GM18508 (cell line): Measurements from ENCODE around the gene EXOC2.

Source experiments
- ATAC-seq: cut with Tn5 transposase; IDR thresholded peaks from one replicate; pipeline ENCODE4 v1.9.1; 2021; ENCODE audit warnings: moderate number of reproducible peaks; ENCODE audit not compliant: insufficient read depth, unreplicated experiment

Gene EXOC2

DNA sequence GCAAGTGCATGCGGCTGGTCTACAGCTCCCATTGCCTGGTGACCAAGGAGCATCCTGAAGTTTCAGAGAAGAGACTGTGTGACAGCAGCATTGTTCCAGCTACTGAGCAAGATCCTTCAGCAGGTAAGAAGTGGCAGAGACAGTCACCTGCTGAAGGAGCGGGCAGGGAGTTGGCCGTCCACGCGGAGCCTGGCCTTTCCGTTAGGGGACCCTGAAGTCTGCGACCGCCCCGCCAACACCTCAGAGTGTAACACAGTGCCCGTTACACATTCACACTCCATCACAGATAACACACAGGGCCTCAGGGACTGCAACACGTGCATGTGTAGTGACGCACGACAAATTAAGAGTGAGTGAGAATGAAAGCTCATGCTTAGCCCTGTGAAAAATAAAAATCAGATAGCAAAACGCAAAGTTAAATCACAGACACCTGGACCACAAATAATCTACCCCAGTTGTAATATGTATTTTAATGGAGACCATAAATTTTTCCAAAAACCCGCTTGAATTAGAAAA is 207.2 kb downstream of the EXOC2 start:
- no peak for ATAC-seq

DNA sequence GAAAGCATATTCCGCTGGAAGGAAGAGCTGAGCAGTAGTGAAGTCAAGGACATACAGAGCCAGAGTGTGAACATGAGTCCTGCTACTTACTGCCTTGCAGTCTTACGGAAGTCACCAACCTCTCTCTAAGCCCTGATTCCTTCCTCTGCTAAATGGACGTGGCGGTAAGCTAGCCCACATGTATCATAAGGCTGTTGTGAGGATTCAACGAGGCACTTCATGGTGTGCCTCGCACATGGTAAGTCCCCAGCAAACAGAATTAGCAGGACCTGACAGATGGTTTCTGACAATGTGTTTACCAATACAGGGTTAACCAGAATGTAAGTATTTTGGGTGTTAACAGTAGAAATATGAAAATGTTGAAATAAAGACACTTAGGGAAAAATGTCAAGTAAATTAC is 208.2 kb downstream of the EXOC2 start:
- ATAC-seq, result no peak

DNA sequence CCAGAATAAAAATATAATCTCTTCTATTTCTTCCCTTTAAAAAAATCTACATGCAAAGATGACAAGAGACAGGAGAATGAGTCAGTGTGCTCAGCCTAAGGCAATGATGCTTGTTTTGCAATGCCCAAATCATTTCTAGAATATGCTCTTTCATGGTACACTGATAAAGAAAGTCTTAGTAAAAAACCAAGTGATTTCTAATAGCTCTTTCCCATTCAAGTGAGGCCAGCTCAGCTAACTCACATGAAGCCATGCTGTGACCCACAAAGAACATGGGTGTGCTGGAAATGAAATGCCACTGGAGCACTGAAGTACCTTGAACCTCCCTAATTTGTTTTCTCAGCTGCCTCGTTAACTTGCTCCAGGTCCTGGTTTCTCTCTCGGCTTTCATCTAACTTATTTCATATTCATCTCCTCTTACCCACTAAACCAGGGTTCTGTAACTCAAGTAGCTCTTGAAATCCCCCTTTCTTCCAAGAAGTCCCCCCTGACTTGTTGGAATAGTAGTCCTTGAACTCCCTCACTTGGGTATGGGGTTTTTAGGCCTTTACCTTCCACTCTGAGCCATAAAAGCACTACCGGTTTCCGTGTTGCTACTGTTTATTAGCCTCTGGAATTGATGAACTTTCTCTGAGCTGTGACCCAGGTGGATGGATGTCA is 208.7 kb downstream of the EXOC2 start:
- no peak for ATAC-seq

DNA sequence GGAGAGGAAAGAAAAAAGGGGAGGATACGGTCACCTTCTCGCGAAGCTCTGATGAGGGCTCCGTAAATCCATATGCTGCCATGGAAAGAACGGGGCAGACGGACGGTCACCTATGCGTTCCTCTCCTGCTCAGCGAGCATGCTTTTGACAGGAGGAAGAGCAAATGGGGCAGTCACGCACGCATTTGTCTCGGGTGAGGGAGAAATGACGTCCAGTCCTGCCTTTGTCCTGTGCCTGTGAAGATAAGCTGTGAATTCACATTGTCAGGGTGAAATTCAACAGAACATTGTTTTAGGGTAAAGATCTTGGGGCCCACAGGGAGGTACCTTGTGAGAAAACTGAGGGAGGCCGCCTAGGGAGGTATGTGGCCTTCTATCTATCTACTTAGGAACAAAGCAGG is 217.6 kb downstream of the EXOC2 start:
- no peak for ATAC-seq

DNA sequence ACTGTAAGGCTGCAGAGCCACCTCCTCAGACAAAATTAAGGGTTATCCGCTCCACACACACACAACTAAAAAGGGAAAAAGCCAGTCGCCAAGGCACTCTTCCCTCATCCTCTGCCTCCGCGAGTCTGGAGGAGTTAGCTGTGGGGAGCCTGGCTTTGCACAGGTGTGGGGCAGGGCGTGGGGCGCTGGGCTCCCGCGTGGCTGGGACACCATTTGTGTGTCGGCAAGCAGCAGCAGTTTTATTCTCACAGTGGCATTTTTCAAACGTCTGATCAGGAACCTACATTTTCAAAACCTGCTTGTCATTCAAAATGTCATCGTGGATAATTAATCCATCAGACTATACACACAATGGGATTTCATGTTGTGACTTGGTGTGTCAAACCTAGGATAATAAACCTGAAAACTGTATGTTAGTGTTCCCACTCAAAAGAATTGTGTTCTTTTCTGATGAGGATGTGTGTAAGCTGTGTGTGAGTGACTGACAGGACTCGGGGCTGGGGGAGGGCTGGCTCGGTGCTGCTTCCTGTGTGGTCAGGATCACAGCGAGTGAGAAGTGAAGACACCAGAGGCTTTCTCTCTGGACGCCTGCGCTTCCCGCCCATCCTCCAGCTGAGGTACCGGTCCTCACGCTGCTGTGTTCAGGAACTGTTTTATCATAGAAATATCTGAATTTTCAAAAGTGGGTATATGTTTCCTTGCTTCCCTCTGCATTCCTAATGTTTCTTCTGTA is 218.3 kb downstream of the EXOC2 start:
- ATAC-seq, result no peak

DNA sequence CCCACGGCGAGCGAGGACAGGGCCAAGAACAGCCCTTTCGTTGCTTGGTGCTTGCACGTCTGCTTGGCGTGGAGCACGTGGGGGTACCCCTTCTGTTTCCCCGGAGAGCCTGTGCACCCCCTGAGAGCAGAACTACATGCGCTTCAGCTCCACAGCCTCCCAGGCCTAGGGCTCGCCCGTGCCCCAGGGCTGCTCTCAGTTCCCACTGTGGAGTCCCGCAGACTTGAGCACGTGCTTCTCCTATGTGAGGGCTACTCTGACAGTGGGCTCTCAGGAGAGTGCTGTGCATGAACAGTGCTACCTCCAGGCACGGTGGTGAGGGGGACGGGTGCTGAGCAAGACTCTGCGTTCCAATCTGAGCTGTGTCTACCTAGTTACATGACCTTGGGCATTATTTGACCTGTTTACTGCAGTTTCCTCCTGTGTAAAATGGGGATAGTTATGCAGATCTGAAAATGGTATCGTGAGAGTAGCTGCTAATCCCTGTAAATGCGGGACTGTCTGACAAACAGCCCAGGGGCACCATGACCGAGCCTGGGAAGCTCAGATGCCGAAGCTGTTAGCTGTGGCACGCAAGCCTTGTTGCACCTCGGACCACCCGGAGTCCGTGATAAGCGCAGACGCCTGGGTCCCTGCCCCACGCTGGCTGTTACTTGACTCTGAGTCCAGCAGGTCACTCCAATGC is 219.0 kb downstream of the EXOC2 start:
- no peak for ATAC-seq

DNA sequence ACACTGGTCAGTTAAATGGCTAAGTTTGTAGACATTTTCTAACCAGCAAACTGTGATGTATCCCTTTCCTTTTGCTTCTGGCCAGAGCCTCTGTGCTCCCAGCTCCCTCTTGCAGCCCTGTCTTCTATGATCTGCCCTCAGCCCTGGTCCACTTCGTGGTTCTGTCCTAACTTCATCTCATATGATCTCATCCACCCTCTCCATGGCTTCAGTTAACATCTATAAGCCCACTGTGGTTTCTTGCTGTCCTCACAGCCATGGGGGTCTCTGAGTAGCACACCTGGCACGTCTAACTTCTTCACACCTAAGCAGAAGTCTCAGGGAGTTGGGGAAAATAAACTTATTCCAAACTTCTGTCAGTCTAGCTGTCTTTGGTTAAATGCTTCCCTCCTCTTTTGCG is 219.6 kb downstream of the EXOC2 start:
- ATAC-seq, result no peak

DNA sequence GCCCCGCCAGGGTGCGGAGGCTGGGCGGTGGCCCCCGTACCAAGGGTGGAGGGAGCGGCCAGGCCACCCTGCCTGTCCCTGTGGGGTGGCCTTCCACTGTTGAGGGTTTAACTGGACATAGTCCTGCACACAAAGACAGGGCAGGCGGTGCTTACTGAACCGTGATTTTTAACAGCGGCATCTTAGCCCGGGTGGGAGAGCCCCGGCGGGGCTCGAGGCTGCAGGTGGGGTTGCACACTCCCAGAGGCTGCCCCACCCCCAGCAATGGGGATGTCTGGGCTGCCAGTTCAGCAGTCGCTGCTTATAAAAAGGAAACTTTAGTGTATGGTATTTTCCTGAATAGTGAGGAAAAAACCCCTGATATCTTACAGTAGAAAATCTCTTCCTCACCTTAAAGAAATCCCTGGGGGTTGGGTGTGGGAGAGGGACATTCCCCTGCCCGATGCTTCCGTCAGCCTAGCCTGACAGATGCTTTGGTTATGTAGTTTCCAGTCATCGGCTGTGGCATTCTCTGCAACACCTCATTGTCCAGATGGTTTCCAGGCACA is 222.0 kb downstream of the EXOC2 start:
- ATAC-seq, result no peak

DNA sequence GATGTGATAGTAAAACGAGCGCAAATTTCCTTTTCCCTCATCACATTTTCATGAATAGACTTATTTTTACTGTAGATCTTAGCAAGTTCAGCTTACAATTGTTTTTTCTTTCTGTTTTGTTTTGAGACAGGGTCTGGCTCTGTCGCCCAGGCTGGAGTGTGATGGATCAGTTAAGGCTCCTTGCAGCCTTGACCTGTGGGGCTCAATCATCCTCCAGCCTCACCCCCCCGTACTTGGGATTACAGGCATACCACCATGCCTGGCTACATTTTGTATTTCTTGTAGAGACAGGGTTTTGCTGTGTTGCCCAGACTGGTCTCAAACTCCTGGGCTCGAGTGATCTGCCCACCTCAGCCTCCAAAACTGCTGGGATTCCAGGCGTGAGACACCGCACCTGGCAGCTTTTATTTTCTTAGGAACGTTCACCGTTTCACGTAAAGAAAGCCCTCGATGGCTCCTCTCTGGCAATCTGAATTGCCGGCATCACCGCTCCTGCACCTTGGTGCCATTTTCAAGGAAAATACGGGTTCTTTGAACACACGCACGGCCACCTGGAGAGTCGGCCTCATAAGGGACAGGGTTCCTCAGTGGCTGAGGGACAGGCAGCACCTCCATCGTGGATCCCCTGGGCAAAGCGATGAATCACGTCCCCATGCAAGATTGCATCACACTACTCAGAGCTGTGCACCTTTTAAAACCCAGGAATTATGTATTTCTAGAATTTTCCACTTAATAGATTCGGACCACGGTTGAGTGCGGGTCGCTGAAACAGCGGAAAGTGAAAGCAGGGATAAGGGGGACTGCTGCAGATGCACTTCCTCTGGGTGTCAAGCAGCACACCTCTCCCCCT is 222.7 kb downstream of the EXOC2 start:
- no peak for ATAC-seq

DNA sequence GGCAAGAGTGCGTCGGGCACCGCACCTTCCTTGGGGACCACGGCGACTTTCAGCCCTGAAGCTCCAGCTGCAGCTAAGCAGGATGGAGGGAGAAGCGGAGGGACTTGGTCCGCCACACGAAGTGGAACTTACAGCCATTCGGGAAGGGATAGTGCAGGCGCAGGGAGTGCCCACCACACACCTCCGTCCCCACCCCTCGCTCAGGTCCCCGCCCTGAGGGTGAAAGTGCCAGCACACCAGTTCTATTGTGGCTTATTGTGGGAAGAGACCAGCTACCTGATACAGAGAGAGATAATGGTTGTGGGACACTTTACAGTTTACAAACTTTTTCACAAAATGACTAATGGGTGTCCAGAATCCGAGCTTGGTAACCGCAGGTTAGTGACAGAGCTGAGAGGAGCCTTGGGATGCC is 225.3 kb downstream of the EXOC2 start:
- no peak for ATAC-seq

DNA sequence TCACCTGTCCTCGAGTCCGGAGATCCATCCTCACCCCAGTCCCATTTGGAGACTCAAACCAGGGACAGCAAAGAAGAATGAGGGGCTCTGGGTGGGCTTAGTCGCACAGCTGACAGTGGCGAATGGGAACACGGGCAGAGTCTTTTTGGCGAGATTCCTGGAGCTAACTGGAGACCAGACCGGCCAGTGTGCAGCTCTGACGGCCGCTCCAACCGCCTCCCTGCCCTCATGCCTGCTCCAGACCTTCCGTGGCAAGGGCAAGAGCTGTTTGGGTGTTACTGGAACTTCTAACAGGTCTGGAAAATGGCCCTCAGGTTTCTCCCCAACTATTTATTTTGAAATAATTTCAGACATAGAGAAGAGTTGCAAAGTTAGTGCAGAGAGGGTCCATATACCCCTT is 225.8 kb downstream of the EXOC2 start:
- ATAC-seq, result no peak

DNA sequence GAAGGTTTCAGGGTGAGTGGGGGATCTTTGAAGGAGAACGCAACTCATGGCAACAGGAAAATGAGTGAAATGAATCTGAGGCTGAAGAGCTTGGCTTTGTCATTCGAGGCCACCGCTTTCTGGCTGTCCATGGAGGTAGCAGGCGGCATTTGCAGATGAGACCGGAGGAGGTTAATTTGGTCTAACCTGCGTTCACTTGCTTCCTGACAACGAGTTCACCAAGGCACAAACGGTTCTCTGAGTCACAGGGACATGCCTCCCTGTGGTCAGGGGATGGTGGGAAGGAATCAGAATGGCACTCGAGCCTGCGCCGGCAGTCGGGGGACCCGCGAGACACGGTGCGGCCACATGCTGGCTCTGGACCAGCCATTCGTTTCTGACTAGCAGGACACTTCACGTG is 226.4 kb downstream of the EXOC2 start:
- no peak for ATAC-seq

DNA sequence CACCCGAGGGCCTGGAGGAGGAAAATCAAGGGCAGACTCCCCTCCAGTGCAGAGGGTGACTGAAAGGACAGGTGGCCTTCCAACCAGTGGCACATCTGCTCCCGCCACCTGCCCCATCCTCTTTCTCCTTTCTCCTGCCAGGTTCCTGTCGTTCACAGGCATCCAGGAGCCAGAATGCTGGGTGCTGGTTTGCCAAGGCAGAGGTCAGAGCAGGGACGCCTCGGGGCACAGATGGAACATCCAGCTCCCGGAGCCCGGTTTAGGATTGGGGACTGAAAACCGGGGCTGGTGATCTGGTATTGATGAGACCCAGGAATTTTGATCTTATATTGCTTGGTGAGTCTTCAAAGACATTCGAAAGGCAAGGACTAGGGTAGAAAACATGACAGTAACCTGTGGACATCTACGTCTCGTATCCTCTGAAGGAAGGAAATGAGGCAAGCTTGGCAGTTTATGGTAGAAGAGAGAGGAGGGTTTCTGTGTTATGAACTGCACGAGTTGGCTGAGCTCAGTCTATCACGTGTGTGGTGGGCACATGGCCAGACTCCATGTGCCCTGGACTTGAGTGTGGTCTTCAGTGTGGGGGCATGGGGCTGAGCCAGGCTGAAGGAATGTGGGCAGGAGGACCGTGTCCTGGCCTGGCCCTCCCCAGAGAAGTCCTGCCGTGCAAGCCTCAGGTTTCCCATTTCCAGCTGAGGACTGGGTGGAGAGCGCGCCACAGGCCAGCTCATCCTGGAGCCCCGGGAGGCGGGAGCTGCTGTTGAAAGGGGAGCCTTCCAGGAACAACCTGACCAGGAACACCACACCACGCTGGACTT is 227.2 kb downstream of the EXOC2 start:
- no peak for ATAC-seq

DNA sequence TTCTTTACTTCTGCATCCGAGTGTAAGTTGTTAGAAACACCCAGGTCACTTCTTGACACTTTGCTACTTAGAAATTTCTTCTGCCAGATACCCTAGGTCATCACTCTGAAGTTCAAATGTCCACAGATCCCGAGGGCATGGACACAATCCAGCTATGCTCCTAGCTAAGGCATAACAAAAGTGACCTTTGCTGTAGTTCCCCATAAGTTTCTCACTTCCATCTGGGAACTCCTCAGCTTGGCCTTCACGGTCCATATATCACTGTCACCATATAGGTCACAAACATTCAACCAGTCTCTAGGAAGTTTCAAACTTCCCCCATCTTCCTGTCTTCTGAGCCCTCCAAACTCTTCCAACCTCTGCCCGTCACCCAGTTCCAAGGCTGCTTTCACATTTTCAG is 236.1 kb downstream of the EXOC2 start:
- no peak for ATAC-seq

DNA sequence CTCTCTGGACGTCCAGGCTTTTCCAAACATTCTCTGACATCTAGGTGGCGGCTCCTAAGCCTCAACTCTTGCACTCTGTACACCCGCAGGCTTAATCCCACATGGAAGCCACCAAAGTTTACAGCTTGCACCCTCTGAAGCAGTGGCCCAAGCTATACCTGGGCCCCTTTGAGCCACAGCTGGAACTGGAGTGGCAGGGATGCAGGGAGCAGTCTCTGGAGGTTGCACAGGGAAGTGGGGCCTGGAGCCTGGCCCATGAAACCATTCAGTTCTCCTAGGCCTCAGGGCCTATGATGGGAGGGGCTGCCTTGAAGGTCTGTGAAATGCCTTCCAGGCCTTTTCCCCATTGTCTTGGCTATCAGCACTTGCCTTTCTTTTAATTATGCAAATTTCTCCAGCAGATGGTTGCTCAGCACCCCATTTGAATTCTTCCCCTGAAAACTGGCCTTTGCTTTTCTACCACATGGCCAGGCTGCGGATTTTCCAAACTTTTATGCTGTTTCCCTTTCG is 236.5 kb downstream of the EXOC2 start:
- ATAC-seq, result no peak

DNA sequence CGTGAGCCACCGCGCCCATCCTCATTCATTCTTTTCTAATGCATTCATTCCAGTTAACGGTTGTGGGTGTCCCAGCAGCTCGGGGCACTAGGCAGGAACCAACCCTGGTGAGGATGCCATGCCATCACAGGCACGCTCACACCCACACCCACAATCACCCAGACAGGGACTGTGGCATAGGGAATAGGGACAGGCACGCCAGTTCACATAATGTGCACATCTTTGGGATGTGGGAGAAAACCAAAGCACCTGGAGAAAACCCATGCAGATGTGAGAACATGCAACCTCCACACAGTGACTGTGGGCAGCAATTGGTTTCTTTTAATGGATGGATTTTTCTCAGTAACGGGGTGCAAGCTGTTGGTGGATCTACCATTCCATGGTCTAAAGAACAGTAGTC is 237.1 kb downstream of the EXOC2 start:
- no peak for ATAC-seq

DNA sequence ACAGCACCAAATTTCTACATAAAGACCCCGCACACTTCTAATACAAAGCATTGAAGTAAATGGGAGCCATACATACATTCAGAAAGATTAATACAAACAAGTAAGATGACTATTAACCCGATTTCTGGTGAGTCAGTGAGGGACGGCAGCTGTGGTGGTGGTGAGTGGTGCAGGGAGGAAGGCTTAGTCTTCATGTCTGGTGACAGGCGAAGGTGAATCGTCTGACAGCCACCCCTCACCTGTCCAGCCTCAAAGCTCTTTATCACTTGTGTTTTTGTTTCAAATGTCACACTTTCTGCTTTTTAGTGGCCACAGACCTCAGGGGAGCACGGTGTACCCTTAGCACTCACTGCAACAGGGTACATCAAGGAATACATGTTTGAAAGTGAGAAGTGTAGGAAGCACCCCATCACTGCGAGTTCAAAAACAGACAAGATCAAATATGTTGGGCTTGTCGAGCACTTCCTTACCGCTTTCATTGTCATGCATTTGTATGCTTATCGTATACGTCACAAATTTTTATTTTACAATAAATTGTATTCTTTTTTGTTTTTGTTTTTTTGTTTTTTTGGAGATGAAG is 237.8 kb downstream of the EXOC2 start:
- no peak for ATAC-seq

DNA sequence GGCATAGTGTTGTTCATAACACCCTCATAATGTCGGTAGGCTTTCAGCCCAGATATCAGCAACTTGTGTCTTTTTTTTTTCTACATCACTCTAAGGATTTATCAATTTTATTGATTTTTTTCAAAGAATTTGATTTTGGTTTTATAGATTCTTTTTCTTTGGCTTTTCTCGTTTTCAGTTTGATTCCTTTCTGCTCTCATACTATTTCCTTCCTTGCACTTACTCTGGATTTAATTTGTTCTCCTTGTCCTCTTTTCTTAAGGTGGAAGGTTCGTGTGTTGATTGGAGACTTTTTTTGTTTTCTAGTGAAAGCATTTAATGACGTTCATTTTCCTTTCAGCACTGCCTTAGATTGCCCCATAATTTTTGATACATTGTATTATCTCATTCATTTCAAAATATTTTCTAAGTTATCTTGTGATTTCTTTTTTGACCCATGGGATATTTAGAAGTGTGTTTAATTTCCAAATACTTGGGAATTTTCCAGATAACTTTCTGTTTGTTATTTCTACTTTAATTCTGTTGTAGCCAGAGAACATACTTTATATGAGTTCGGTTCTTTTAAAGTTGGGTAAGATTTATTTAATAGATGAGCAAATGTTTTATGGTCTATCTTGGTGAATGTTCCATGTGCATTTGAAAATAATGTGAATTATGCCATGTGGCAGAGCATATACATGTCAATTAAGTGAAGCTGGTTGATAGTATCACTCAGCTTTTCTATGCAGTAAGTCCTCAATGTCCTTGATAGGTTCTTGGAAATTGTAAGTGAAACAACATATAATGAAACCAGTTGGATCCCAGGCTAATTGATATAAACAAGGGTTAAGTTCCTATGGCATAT is 238.6 kb downstream of the EXOC2 start:
- no peak for ATAC-seq
